IgD-negative memory B cell (primary cell): Measurements from ENCODE around the gene CIDEA. TPM values are rescaled to one million over a fixed set of nuclear protein-coding genes. Genes with fewer than 3 reads are reported as not detected.

Source experiments
- H3K27ac Mint-ChIP-seq, 3 donors: one replicate each; pipeline ENCODE4 v1.8.0; 2020 to 2022; ENCODE audit warnings: mild to moderate bottlenecking in 3 of 3, mixed read lengths in 3 of 3, moderate library complexity in 1 of 3
- H3K27me3 Mint-ChIP-seq: one replicate; pipeline ENCODE4 v1.8.0; 2021; ENCODE audit warnings: mixed read lengths
- H3K36me3 Mint-ChIP-seq: one replicate; pipeline ENCODE4 v1.8.0; 2020; ENCODE audit warnings: mild to moderate bottlenecking, mixed read lengths
- H3K4me1 Mint-ChIP-seq, 3 donors: one replicate each; pipeline ENCODE4 v1.8.0; 2020 to 2022; ENCODE audit warnings: mixed read lengths in 3 of 3, mild to moderate bottlenecking in 1 of 3
- H3K4me3 Mint-ChIP-seq, 4 donors: one replicate each; pipeline ENCODE4 v1.8.0; 2020 to 2022; ENCODE audit warnings: mild to moderate bottlenecking in 4 of 4, mixed read lengths in 4 of 4, moderate library complexity in 3 of 4
- H3K9me3 Mint-ChIP-seq, 3 donors: one replicate each; pipeline ENCODE4 v1.8.0; 2020 to 2021; ENCODE audit warnings: mixed read lengths in 3 of 3, mild to moderate bottlenecking in 1 of 3
- polyA plus RNA-seq: library from polyadenylated mRNA; unstranded; fragments of 300-500 nt; fragmentation: Illumina TruSeq; gene quantifications from one replicate; pipeline ENCODE4 v1.2.3, GENCODE V29; 2021

The CIDEA gene
- polyA plus RNA-seq, 1 donor from 2014 or later = not detected

- Mint-ChIP-seq H3K27ac (no peak overlapping the region), H3K4me1 (no peaks in the 10 kb centered on the region), H3K36me3 (no peaks in the 10 kb centered on the region), H3K9me3 (no peaks in the 10 kb centered on the region), H3K4me3 (no peak overlapping the region), H3K27me3 (peaks cover 47% of the 10 kb centered on the region)
Measured at GRCh38 chr18:12253027-12253426, 1.1 kb upstream of the CIDEA start.

GRCh38 chr18:12253663-12254135 is 462 bp upstream of the CIDEA start:
- Mint-ChIP-seq H3K27me3 (peaks cover 44% of the 10 kb centered on the region), H3K36me3 (no peaks in the 10 kb centered on the region), H3K4me1 (no peaks in the 10 kb centered on the region), H3K4me3 (no peak overlapping the region), H3K9me3 (no peaks in the 10 kb centered on the region), H3K27ac (no peak overlapping the region)

- Mint-ChIP-seq H3K36me3 (no peaks in the 10 kb centered on the region), H3K4me3 (no peak overlapping the region), H3K4me1 (no peaks in the 10 kb centered on the region)
Measured at GRCh38 chr18:12254820-12255511, 805 bp downstream of the CIDEA start.

GRCh38 chr18:12255626-12256026 is 1.5 kb downstream of the CIDEA start:
- no peaks in the 10 kb centered on the region for H3K36me3 Mint-ChIP-seq

More at GRCh38 chr18:12254820-12255511, 805 bp downstream of the CIDEA start:
- H3K9me3 Mint-ChIP-seq = no peaks in the 10 kb centered on the region
- H3K27ac Mint-ChIP-seq = peak overlapping the region in 1 of 3 donors; percentile 64
- peaks cover 46% of the 10 kb centered on the region for H3K27me3 Mint-ChIP-seq

GRCh38 chr18:12256951-12257350 is 2.8 kb downstream of the CIDEA start:
- Mint-ChIP-seq H3K27ac (no peak overlapping the region), H3K4me3 (no peak overlapping the region), H3K27me3 (peaks cover 42% of the 10 kb centered on the region), H3K36me3 (no peaks in the 10 kb centered on the region), H3K9me3 (no peaks in the 10 kb centered on the region), H3K4me1 (no peaks in the 10 kb centered on the region)

More at GRCh38 chr18:12255626-12256026, 1.5 kb downstream of the CIDEA start:
- H3K4me1 Mint-ChIP-seq = no peaks in the 10 kb centered on the region
- H3K27ac Mint-ChIP-seq = no peak overlapping the region
- H3K4me3 Mint-ChIP-seq = no peak overlapping the region
- peaks cover 46% of the 10 kb centered on the region for H3K27me3 Mint-ChIP-seq
- no peaks in the 10 kb centered on the region for H3K9me3 Mint-ChIP-seq

- peaks cover 33% of the 10 kb centered on the region for H3K27me3 Mint-ChIP-seq
- no peak overlapping the region for H3K27ac Mint-ChIP-seq
- no peaks in the 10 kb centered on the region for H3K36me3 Mint-ChIP-seq
- no peaks in the 10 kb centered on the region for H3K4me1 Mint-ChIP-seq
- H3K4me3 Mint-ChIP-seq = no peak overlapping the region
- no peaks in the 10 kb centered on the region for H3K9me3 Mint-ChIP-seq
Measured at GRCh38 chr18:12257996-12258718, 4.0 kb downstream of the CIDEA start.

- no peaks in the 10 kb centered on the region for H3K9me3 Mint-ChIP-seq
- peaks cover 28% of the 10 kb centered on the region for H3K27me3 Mint-ChIP-seq
- no peak overlapping the region for H3K4me3 Mint-ChIP-seq
- no peak overlapping the region for H3K27ac Mint-ChIP-seq
- no peaks in the 10 kb centered on the region for H3K36me3 Mint-ChIP-seq
- no peaks in the 10 kb centered on the region for H3K4me1 Mint-ChIP-seq
Measured at GRCh38 chr18:12258719-12259705, 4.9 kb downstream of the CIDEA start.

GRCh38 chr18:12262748-12263147 is 8.6 kb downstream of the CIDEA start:
- peaks cover 15% of the 10 kb centered on the region for H3K27me3 Mint-ChIP-seq
- no peaks in the 10 kb centered on the region for H3K36me3 Mint-ChIP-seq
- H3K27ac Mint-ChIP-seq = no peak overlapping the region
- no peak overlapping the region for H3K4me3 Mint-ChIP-seq
- H3K9me3 Mint-ChIP-seq = no peaks in the 10 kb centered on the region
- H3K4me1 Mint-ChIP-seq = no peaks in the 10 kb centered on the region

GRCh38 chr18:12264864-12265263 is 10.7 kb downstream of the CIDEA start:
- Mint-ChIP-seq H3K27me3 (peaks cover 8% of the 10 kb centered on the region), H3K27ac (no peak overlapping the region), H3K36me3 (no peaks in the 10 kb centered on the region), H3K4me3 (no peak overlapping the region), H3K4me1 (no peaks in the 10 kb centered on the region), H3K9me3 (no peaks in the 10 kb centered on the region)

GRCh38 chr18:12271376-12272235 is 17.4 kb downstream of the CIDEA start:
- Mint-ChIP-seq H3K4me1 (peaks cover 0 to 4% (median 1%) of the 10 kb centered on the region in 3 donors), H3K36me3 (no peaks in the 10 kb centered on the region), H3K9me3 (no peaks in the 10 kb centered on the region), H3K27ac (no peak overlapping the region), H3K4me3 (peak overlapping the region in 3 of 4 donors; percentile 67 to 79 (median 67)), H3K27me3 (peaks cover 8% of the 10 kb centered on the region)

GRCh38 chr18:12274793-12275192 is 20.6 kb downstream of the CIDEA start:
- Mint-ChIP-seq H3K4me3 (no peak overlapping the region), H3K9me3 (no peaks in the 10 kb centered on the region), H3K36me3 (no peaks in the 10 kb centered on the region), H3K27me3 (peaks cover 8% of the 10 kb centered on the region), H3K27ac (no peak overlapping the region), H3K4me1 (peaks cover 0 to 4% (median 1%) of the 10 kb centered on the region in 3 donors)

- H3K4me1 Mint-ChIP-seq = peaks cover 0 to 4% (median 0%) of the 10 kb centered on the region in 3 donors
- H3K9me3 Mint-ChIP-seq = no peaks in the 10 kb centered on the region
- H3K27ac Mint-ChIP-seq = no peak overlapping the region
- peaks cover 8% of the 10 kb centered on the region for H3K27me3 Mint-ChIP-seq
- no peak overlapping the region for H3K4me3 Mint-ChIP-seq
- H3K36me3 Mint-ChIP-seq = no peaks in the 10 kb centered on the region
Measured at GRCh38 chr18:12276736-12277554, 22.8 kb downstream of the CIDEA start.

- Mint-ChIP-seq H3K36me3 (no peaks in the 10 kb centered on the region), H3K27ac (no peak overlapping the region), H3K27me3 (peaks cover 5% of the 10 kb centered on the region), H3K9me3 (no peaks in the 10 kb centered on the region), H3K4me3 (no peak overlapping the region), H3K4me1 (no peaks in the 10 kb centered on the region)
Measured at GRCh38 chr18:12278215-12278671, 24.1 kb downstream of the CIDEA start.
